ENCODE data around the gene TTC28.

GRCh38 chr22:28412109-28412508, 267.5 kb downstream of the TTC28 start:
- TF ChIP-seq CTCF (IDR thresholded peaks at IDR 0.05; ENCODE audit: low read depth, low read length), result no peak
- TF ChIP-seq MYC (IDR thresholded peaks at IDR 0.05; ENCODE audit: low read depth, low read length), result no peak
- no peak for TF ChIP-seq POLR2A (IDR thresholded peaks at IDR 0.05; ENCODE audit: extremely low read depth, insufficient read length)

Measured in NB4 (cell line).